H1 (cell line): ENCODE data around the gene RGL1. TPM values are rescaled to one million over a fixed set of nuclear protein-coding genes. Genes with fewer than 3 reads are reported as not detected.

ENCODE experiments used
- CTCF ChIA-PET: fragments of 300-600 bp; sonication (Branson Sonifier 250); formaldehyde crosslinking; loops from one replicate; lab custom pipeline; 2021; ENCODE audit not compliant: partially characterized antibody; lab: Charles Lee
- POLR2A ChIA-PET: fragments of 300-600 bp; sonication (Branson Sonifier 250); formaldehyde crosslinking; loops from one replicate; lab custom pipeline; 2021; ENCODE audit warnings: inconsistent platforms; ENCODE audit not compliant: partially characterized antibody; lab: Charles Lee
- DNase-seq, 2 experiments: peaks; one replicate each; pipeline versions ENCODE4 v3.0.0 to v3.0.0-alpha.2; 2010 to 2022; ENCODE audit warnings: low spot score in 2 of 2, low read depth in 1 of 2, mixed read lengths in 1 of 2
- FAIRE-seq: peaks from 2 replicates; lab custom pipeline; 2011; peaks lifted over from hg19 to GRCh38; lab: Jason Lieb, UNC
- H2AFZ ChIP-seq: 2 replicates; pipeline ENCODE4 v1.8.1; 2012; ENCODE audit warnings: low read length, inconsistent platforms
- H2AK5ac ChIP-seq: 2 replicates; pipeline ENCODE4 v1.6.1; 2013; ENCODE audit warnings: low read depth, low read length
- H2BK120ac ChIP-seq: replicated peaks from 2 replicates; pipeline ENCODE3; 2013; ENCODE audit warnings: low read depth, low read length, inconsistent platforms
- H2BK12ac ChIP-seq: 2 replicates; pipeline ENCODE4 v1.6.1; 2013; ENCODE audit warnings: low read depth, low read length
- H2BK15ac ChIP-seq: 2 replicates; pipeline ENCODE4 v1.6.1; 2013; ENCODE audit warnings: low read length
- H2BK20ac ChIP-seq: 2 replicates; pipeline ENCODE4 v1.6.1; 2013; ENCODE audit warnings: low read length
- H2BK5ac ChIP-seq: 2 replicates; pipeline ENCODE4 v1.6.1; 2013; ENCODE audit warnings: low read depth, low read length
- H3K14ac ChIP-seq: 2 replicates; pipeline ENCODE4 v1.6.1; 2013; ENCODE audit warnings: inconsistent platforms; ENCODE audit not compliant: insufficient read length
- H3K18ac ChIP-seq: 2 replicates; pipeline ENCODE4 v1.6.1; 2013; ENCODE audit warnings: low read length; ENCODE audit errors: extremely low read depth
- H3K23ac ChIP-seq: 2 replicates; pipeline ENCODE4 v1.6.1; 2013; ENCODE audit warnings: inconsistent platforms; ENCODE audit not compliant: insufficient read length
- H3K23me2 ChIP-seq: 2 replicates; pipeline ENCODE4 v1.6.1; 2013; ENCODE audit warnings: low read depth, low read length
- H3K27ac ChIP-seq: 2 replicates; pipeline ENCODE4 v1.6.1; 2011; ENCODE audit warnings: low read depth, low read length, inconsistent platforms
- H3K27me3 ChIP-seq, 4 experiments: replicated peaks in 1 of 4; 1 replicate in 1 of 4; 2 replicates in 3 of 4; pipeline versions ENCODE4 v1.6.1 to v1.8.1; 2011 to 2013; ENCODE audit warnings: low read length in 3 of 4, mild to moderate bottlenecking in 3 of 4, inconsistent platforms in 2 of 4, mixed read lengths in 2 of 4, moderate library complexity in 1 of 4; ENCODE audit not compliant: control insufficient read depth in 3 of 4, insufficient read depth in 3 of 4; ENCODE audit errors: extremely low read depth in 1 of 4
- H3K36me3 ChIP-seq, 4 experiments: 2 replicates each; pipeline versions ENCODE4 v1.6.1 to v1.8.1; 2011 to 2013; ENCODE audit warnings: mild to moderate bottlenecking in 4 of 4, low read length in 3 of 4, moderate library complexity in 2 of 4, control low read depth in 1 of 4, inconsistent platforms in 1 of 4; ENCODE audit not compliant: insufficient read depth in 4 of 4, control insufficient read depth in 2 of 4
- H3K4ac ChIP-seq: replicated peaks from 2 replicates; pipeline ENCODE3; 2013; ENCODE audit warnings: low read length, low read depth, mixed read lengths, inconsistent platforms; ENCODE audit not compliant: insufficient read length
- H3K4me1 ChIP-seq, 4 experiments: replicated peaks in 1 of 4; 1 replicate in 1 of 4; 2 replicates in 3 of 4; pipeline versions ENCODE4 v1.6.1 to v1.8.1; 2011 to 2013; ENCODE audit warnings: low read length in 3 of 4, inconsistent platforms in 2 of 4, mixed read lengths in 1 of 4; ENCODE audit not compliant: insufficient read depth in 4 of 4, control insufficient read depth in 3 of 4
- H3K4me2 ChIP-seq, 2 experiments: 2 replicates each; pipeline versions ENCODE4 v1.6.1 to v1.8.1; 2011 to 2013; ENCODE audit warnings: low read depth in 2 of 2, low read length in 2 of 2, control low read depth in 1 of 2, inconsistent platforms in 1 of 2, mild to moderate bottlenecking in 1 of 2; ENCODE audit not compliant: insufficient read depth in 1 of 2
- H3K4me3 ChIP-seq, 4 experiments: fragments of 200-600, 300-600 bp in 1 of 4; sonication (generic), shearing (Covaris generic), sonication (Bioruptor Twin) in 1 of 4; 2 replicates each; pipeline versions ENCODE4 v1.5.1 to v1.8.1; 2011 to 2016; ENCODE audit warnings: low read length in 4 of 4, low read depth in 3 of 4, control low read depth in 2 of 4, inconsistent platforms in 2 of 4, mild to moderate bottlenecking in 2 of 4, mixed read lengths in 1 of 4, moderate library complexity in 1 of 4; ENCODE audit not compliant: insufficient read depth in 2 of 4; ENCODE audit errors: extremely low read depth in 1 of 4
- H3K56ac ChIP-seq: replicated peaks from 2 replicates; pipeline ENCODE3; 2013; ENCODE audit warnings: low read depth, mild to moderate bottlenecking, mixed read lengths, low read length, inconsistent platforms; ENCODE audit not compliant: insufficient read length
- H3K79me1 ChIP-seq: 2 replicates; pipeline ENCODE4 v1.6.1; 2013; ENCODE audit warnings: low read depth, low read length, control low read depth
- H3K79me2 ChIP-seq, 2 experiments: 2 replicates each; pipeline versions ENCODE4 v1.6.1 to v1.8.1; 2012 to 2013; ENCODE audit warnings: low read length in 2 of 2, mild to moderate bottlenecking in 2 of 2, inconsistent platforms in 1 of 2; ENCODE audit not compliant: insufficient read depth in 2 of 2, control insufficient read depth in 1 of 2
- H3K9ac ChIP-seq, 4 experiments: replicated peaks in 1 of 4; 1 replicate in 1 of 4; 2 replicates in 3 of 4; pipeline versions ENCODE4 v1.6.1 to v1.8.1; 2011 to 2013; ENCODE audit warnings: low read depth in 3 of 4, low read length in 3 of 4, control low read depth in 2 of 4, mild to moderate bottlenecking in 2 of 4, moderate library complexity in 2 of 4, inconsistent platforms in 1 of 4; ENCODE audit errors: extremely low read depth in 1 of 4
- H3K9me3 ChIP-seq, 2 experiments: 2 replicates each; pipeline versions ENCODE4 v1.6.1 to v1.8.1; 2012 to 2013; ENCODE audit warnings: mild to moderate bottlenecking in 2 of 2, moderate library complexity in 2 of 2, control low read depth in 1 of 2, inconsistent platforms in 1 of 2, low read depth in 1 of 2, low read length in 1 of 2, mixed read lengths in 1 of 2; ENCODE audit not compliant: insufficient read depth in 2 of 2
- H4K20me1 ChIP-seq, 2 experiments: replicated peaks in 1 of 2; 2 replicates each; pipeline versions ENCODE3 to v1.8.1; 2011 to 2013; ENCODE audit warnings: inconsistent platforms in 2 of 2, low read length in 2 of 2, mild to moderate bottlenecking in 1 of 2; ENCODE audit not compliant: insufficient read depth in 2 of 2, control insufficient read depth in 1 of 2
- H4K5ac ChIP-seq: 2 replicates; pipeline ENCODE4 v1.6.1; 2013; ENCODE audit warnings: low read length, low read depth, mixed read lengths, inconsistent platforms; ENCODE audit not compliant: insufficient read length
- H4K8ac ChIP-seq: 2 replicates; pipeline ENCODE4 v1.8.0; 2013; ENCODE audit warnings: mild to moderate bottlenecking, moderate library complexity, low read length, inconsistent platforms; ENCODE audit not compliant: insufficient read depth; ENCODE audit errors: extremely low read depth
- H4K91ac ChIP-seq: replicated peaks from 2 replicates; pipeline ENCODE3; 2013; ENCODE audit warnings: low read length, mixed read lengths, inconsistent platforms; ENCODE audit not compliant: insufficient read length
- CEBPB ChIP-seq: IDR thresholded peaks from 2 replicates; pipeline ENCODE4 v1.6.1; 2012; ENCODE audit warnings: low read depth, low read length
- CREB1 ChIP-seq: IDR thresholded peaks from 2 replicates; pipeline ENCODE4 v1.6.1; 2012; ENCODE audit warnings: inconsistent platforms
- EZH2 ChIP-seq: fragments of 200-600 bp; sonication (generic); IDR thresholded peaks from 2 replicates; pipeline ENCODE4 v1.7.1; 2012; ENCODE audit warnings: low read depth, mild to moderate bottlenecking, moderate library complexity, low read length, inconsistent platforms; ENCODE audit not compliant: severe bottlenecking
- KDM1A ChIP-seq: fragments of 200-600, 300-600 bp; sonication (generic); IDR thresholded peaks from 2 replicates; pipeline ENCODE4 v1.7.1; 2016; ENCODE audit warnings: mild to moderate bottlenecking, low read length, borderline replicate concordance
- KDM5A ChIP-seq: fragments of 200-600 bp; IDR thresholded peaks from 2 replicates; pipeline ENCODE4 v1.7.1; 2012; ENCODE audit warnings: mild to moderate bottlenecking, low read length, inconsistent platforms, mixed read lengths
- RXRA ChIP-seq: IDR thresholded peaks from 2 replicates; pipeline ENCODE4 v1.6.1; 2011; ENCODE audit warnings: low read depth, mild to moderate bottlenecking, low read length, moderate library complexity; ENCODE audit not compliant: insufficient read depth
- SP1 ChIP-seq: IDR thresholded peaks from 2 replicates; pipeline ENCODE4 v1.6.1; 2011; ENCODE audit warnings: low read depth, low read length
- YY1 ChIP-seq: IDR thresholded peaks from 2 replicates; pipeline ENCODE4 v1.6.1; 2011; ENCODE audit warnings: low read depth, mild to moderate bottlenecking, low read length
- WGBS, 2 experiments: shearing (Covaris generic) in 1 of 2; methylation state at CpG; one replicate each; pipeline versions ENCODE4 v1.1.6 to v1.1.7; 2013 to 2015; ENCODE audit warnings: low lambda C conversion rate in 2 of 2, mixed read lengths in 2 of 2, inconsistent platforms in 1 of 2, low coverage in 1 of 2, missing lambda C conversion rate in 1 of 2; ENCODE audit not compliant: insufficient replicate concordance in 2 of 2, insufficient coverage in 1 of 2, insufficient read length in 1 of 2; ENCODE audit errors: extremely low coverage in 1 of 2, missing lambda C conversion rate in 1 of 2; 5-methylcytosine and 5-hydroxymethylcytosine counted together
- polyA plus RNA-seq, 7 experiments: library from polyadenylated mRNA; depleted of rRNA in 3 of 7; stranded (reverse) in 5 of 7; unstranded in 2 of 7; fragments of >200 nt in 5 of 7; fragments of 200-250 nt in 2 of 7; gene quantifications; 1 replicate in 5 of 7; 2 replicates in 1 of 7; 4 replicates in 1 of 7; pipeline versions ENCODE4 v1.2.1 to v1.2.3, GENCODE V29; 2011 to 2013; ENCODE audit warnings: missing spikeins in 2 of 7, mixed read lengths in 2 of 7
- total RNA-seq: library from RNA; stranded (reverse); fragmentation: NEBNext Ultra II Directional; extraction: Animal tissue kit (Norgen Biotek cat#: 25700); gene quantifications from 2 replicates; pipeline ENCODE4 v1.2.1, GENCODE V29; 2021

The RGL1 gene
- total and polyA plus RNA-seq, 2 of the 8 experiments (the other 6 are each of a cell fraction or from before 2014, with no cell fraction given), result 0.98 to 2.4 TPM

DNA sequence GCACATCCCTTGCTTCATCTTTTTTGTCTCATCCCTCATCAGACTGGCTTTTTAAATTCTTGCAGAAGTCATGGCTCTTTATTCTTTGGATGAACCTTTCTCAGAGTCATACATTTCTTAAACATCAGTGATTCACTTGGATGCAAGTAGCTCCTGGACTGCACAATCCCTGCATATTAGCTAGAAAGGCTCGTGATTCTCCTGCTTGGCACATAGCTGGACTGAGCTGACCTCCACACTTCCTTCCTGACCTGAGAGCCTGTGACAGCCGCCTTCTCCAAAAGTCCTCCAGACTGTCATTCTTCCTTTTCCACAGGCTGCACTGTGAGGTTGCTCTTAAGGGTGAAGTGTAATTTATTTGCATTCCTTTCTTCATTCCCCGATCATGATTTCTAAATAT is 109.4 kb downstream of the RGL1 start:
- no peak overlapping the region for H2BK12ac ChIP-seq
- TF ChIP-seq CEBPB (no peak), YY1 (no peak), SP1 (no peak), KDM1A (no peak), EZH2 (no peak), KDM5A (no peak), CREB1 (no peak), RXRA (no peak)
- FAIRE-seq (no peak), DNase-seq (no peak)
- H3K27ac ChIP-seq, result no peak overlapping the region
- no peaks in the 10 kb centered on the region; a peak in 1 of 8 replicates for H3K36me3 ChIP-seq
- no peak overlapping the region for H4K5ac ChIP-seq
- H2BK15ac ChIP-seq, result no peak overlapping the region
- H3K4me2 ChIP-seq, result no peak overlapping the region
- H3K9ac ChIP-seq, result no peak overlapping the region
- no peak overlapping the region for H3K56ac ChIP-seq
- no peak overlapping the region for H2AK5ac ChIP-seq
- H2BK20ac ChIP-seq, result no peak overlapping the region
- H2AFZ ChIP-seq, result no peak overlapping the region
- whole genome bisulfite sequencing, 2 experiments, result 89% methylated on average over 3 of the region's 3 CpGs; no CpG with 5 or more reads in 1 of the 2 experiments
- H4K20me1 ChIP-seq, result no peaks in the 10 kb centered on the region
- H3K4ac ChIP-seq, result no peak overlapping the region
- H3K18ac ChIP-seq, result no peak overlapping the region
- H2BK120ac ChIP-seq, result no peak overlapping the region
- no peaks in the 10 kb centered on the region for H3K4me1 ChIP-seq
- no peaks in the 10 kb centered on the region for H3K79me1 ChIP-seq
- H3K23ac ChIP-seq, result no peak overlapping the region
- no peaks in the 10 kb centered on the region for H3K79me2 ChIP-seq
- H3K9me3 ChIP-seq, result no peaks in the 10 kb centered on the region
- CTCF ChIA-PET, result interaction anchor here (1.0 to 5.6 kb wide), 8 partner anchors 10 to 269 kb away, joined by 3 to 87 read pairs (median 6); partner anchors contain the start of gene APOBEC4
- no peak overlapping the region for H3K4me3 ChIP-seq
- no peaks in the 10 kb centered on the region for H3K27me3 ChIP-seq
- H4K8ac ChIP-seq, result no peak overlapping the region
- no peak overlapping the region for H2BK5ac ChIP-seq
- no peaks in the 10 kb centered on the region for H3K23me2 ChIP-seq
- H3K14ac ChIP-seq, result no peak overlapping the region
- POLR2A ChIA-PET, result no interaction called here
- no peak overlapping the region for H4K91ac ChIP-seq
